H1 (cell line): ENCODE results near the gene PRKN.

Experiments used
- SIRT6 ChIP-seq: IDR thresholded peaks from one replicate; pipeline ENCODE4 v1.7.1; 2012; ENCODE audit warnings: low read length, inconsistent platforms
- TF ChIP-seq, protein P1 (sequence below), 3 experiments: IDR thresholded peaks; 1 replicate in 2 of 3; 2 replicates in 1 of 3; pipeline versions ENCODE4 v1.5.1 to v1.6.1; 2011; ENCODE audit warnings: low read length in 3 of 3, mild to moderate bottlenecking in 3 of 3, inconsistent platforms in 2 of 3, low read depth in 1 of 3, moderate library complexity in 1 of 3; ENCODE audit not compliant: insufficient read depth in 1 of 3; ENCODE audit errors: control extremely low read depth in 1 of 3

DNA sequence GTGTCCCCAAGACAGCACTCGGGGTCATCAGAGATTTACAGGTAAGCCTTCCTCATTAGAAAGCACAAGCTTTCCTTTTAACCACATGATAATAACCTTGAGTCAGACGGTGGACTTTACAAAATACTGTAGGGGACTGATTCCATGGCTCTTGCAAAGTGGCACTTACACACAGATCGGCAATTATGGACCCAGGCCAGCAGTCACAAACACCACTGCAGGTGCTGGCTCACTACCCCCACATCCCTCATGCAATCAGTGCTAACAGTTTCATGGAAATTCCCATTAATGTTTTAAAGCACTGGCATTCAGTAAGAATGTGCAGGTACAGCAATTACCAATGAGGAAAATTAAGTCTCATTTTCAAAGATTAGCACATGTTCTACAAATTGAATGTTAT, 516.5 kb downstream of the PRKN start:
- TF ChIP-seq, protein P1, sequence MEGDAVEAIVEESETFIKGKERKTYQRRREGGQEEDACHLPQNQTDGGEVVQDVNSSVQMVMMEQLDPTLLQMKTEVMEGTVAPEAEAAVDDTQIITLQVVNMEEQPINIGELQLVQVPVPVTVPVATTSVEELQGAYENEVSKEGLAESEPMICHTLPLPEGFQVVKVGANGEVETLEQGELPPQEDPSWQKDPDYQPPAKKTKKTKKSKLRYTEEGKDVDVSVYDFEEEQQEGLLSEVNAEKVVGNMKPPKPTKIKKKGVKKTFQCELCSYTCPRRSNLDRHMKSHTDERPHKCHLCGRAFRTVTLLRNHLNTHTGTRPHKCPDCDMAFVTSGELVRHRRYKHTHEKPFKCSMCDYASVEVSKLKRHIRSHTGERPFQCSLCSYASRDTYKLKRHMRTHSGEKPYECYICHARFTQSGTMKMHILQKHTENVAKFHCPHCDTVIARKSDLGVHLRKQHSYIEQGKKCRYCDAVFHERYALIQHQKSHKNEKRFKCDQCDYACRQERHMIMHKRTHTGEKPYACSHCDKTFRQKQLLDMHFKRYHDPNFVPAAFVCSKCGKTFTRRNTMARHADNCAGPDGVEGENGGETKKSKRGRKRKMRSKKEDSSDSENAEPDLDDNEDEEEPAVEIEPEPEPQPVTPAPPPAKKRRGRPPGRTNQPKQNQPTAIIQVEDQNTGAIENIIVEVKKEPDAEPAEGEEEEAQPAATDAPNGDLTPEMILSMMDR (IDR thresholded peaks at IDR 0.05; ENCODE audit: control extremely low read depth in 1 of 3, insufficient read depth in 1 of 3, low read depth in 1 of 3, low read length in 3 of 3): no peak
- no peak for TF ChIP-seq SIRT6
